ENCODE results near the gene FZD7.
A peak's percentile ranks its signal among the peaks of the same experiment; 100 is the strongest.

The FZD7 gene

DNA sequence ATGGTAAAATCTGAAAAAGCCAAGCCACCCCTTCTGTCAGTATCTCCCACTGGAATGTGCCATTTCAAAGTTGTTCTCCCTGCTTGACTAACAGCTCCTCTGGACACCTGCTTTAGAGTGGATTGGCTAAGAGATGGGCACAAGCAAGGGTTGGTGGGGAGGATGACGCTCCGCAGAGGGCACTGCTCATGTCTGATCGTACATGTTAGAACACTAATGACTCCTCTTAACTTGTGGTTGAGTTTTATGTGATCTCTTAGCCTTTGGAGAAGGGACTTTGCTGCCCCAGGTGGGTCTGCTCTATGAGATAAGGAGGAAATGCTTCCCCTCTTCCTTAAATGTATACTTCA is 31.2 kb downstream of the FZD7 start:
- no peaks in the 10 kb centered on the region for H3K36me3 Mint-ChIP-seq (ENCODE audit: low read depth)
- DNase-seq, result no peak
- no peak for TF ChIP-seq CTCF (IDR thresholded peaks at IDR 0.05)
- peaks cover 5% of the 10 kb centered on the region for H3K27me3 Mint-ChIP-seq (ENCODE audit: low read depth, poor library complexity)
- H3K9me3 Mint-ChIP-seq, result no peaks in the 10 kb centered on the region
- H3K4me1 Mint-ChIP-seq, result peaks cover 59% of the 10 kb centered on the region
- peak overlapping the region; percentile 19 for H3K27ac Mint-ChIP-seq
- H3K4me3 Mint-ChIP-seq, result no peak overlapping the region

GRCh38 chr2:202065876-202066275 is 32.2 kb downstream of the FZD7 start:
- no peak overlapping the region for H3K4me3 Mint-ChIP-seq
- H3K27me3 Mint-ChIP-seq (ENCODE audit: low read depth, poor library complexity), result peaks cover 5% of the 10 kb centered on the region
- TF ChIP-seq CTCF (IDR thresholded peaks at IDR 0.05), result no peak
- no peak overlapping the region for H3K27ac Mint-ChIP-seq
- no peaks in the 10 kb centered on the region for H3K9me3 Mint-ChIP-seq
- no peak for DNase-seq
- no peaks in the 10 kb centered on the region for H3K36me3 Mint-ChIP-seq (ENCODE audit: low read depth)
- peaks cover 69% of the 10 kb centered on the region for H3K4me1 Mint-ChIP-seq

DNA sequence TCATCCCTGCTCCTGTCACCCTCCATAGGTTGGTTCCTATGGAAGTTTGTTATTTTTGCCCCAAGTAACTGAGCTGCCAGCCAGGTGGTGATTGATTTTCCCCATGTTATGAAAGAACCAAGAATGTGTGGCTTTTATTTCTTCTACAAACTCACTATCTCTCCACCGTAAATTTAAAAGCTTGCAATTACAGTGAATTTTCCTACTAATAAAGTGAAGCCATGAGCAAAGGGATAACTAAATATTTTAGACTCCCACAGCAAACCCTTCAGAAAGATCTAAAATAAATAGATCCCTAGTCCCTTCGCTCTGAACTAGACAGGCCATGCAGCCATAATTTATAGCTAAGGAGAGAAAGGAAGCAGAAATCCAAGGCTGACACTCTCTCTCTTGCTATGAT is 33.2 kb downstream of the FZD7 start:
- H3K27me3 Mint-ChIP-seq (ENCODE audit: low read depth, poor library complexity), result peaks cover 5% of the 10 kb centered on the region
- no peaks in the 10 kb centered on the region for H3K36me3 Mint-ChIP-seq (ENCODE audit: low read depth)
- no peaks in the 10 kb centered on the region for H3K9me3 Mint-ChIP-seq
- H3K4me1 Mint-ChIP-seq, result peaks cover 76% of the 10 kb centered on the region
- H3K27ac Mint-ChIP-seq, result peak overlapping the region; percentile 82
- DNase-seq, result no peak
- no peak for TF ChIP-seq CTCF (IDR thresholded peaks at IDR 0.05)
- no peak overlapping the region for H3K4me3 Mint-ChIP-seq

DNA sequence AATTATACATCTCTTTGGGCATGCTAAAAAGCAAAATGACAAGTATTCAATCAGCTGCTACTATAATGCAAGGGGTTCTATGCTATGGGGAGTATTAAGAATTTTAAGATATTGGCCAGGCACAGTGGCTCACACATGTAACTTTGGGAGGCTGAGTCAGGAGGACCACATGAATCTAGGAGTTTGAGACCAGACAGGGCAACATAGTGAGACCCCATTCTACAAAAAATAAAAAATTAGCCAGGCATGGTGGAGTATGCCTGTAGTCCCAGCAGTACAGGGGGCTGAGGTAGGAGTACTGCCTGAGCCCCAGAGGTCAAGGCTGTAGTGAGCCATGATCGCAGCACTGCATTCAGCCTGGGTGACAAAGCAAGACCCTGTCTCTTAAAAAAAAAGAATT is 33.9 kb downstream of the FZD7 start:
- peak overlapping the region; percentile 82 for H3K27ac Mint-ChIP-seq
- no peaks in the 10 kb centered on the region for H3K9me3 Mint-ChIP-seq
- DNase-seq, result no peak
- peaks cover 83% of the 10 kb centered on the region for H3K4me1 Mint-ChIP-seq
- no peaks in the 10 kb centered on the region for H3K36me3 Mint-ChIP-seq (ENCODE audit: low read depth)
- no peak overlapping the region for H3K4me3 Mint-ChIP-seq
- no peak for TF ChIP-seq CTCF (IDR thresholded peaks at IDR 0.05)
- no peaks in the 10 kb centered on the region for H3K27me3 Mint-ChIP-seq (ENCODE audit: low read depth, poor library complexity)

- peak overlapping the region; percentile 32 for H3K27ac Mint-ChIP-seq
- no peak for DNase-seq
- H3K4me1 Mint-ChIP-seq, result peaks cover 87% of the 10 kb centered on the region
Observed at GRCh38 chr2:202069170-202070067, 35.8 kb downstream of the FZD7 start.

More at GRCh38 chr2:202069170-202070067, 35.8 kb downstream of the FZD7 start:
- no peak for TF ChIP-seq CTCF (IDR thresholded peaks at IDR 0.05)
- Mint-ChIP-seq H3K27me3 (ENCODE audit: low read depth, poor library complexity) (peaks cover under 1% of the 10 kb centered on the region), H3K9me3 (no peaks in the 10 kb centered on the region), H3K36me3 (ENCODE audit: low read depth) (no peaks in the 10 kb centered on the region), H3K4me3 (no peak overlapping the region)

All from nephron progenitor cell (in vitro differentiated cells).